Activated CD4-positive, alpha-beta memory T cell treated with anti-CD3 and anti-CD28 coated beads for 36 hours (primary cell): ENCODE measurements around the gene ODF2. TPM values are rescaled to one million over a fixed set of nuclear protein-coding genes. Genes with fewer than 3 reads are reported as not detected.
"Not testable (repeated sequence)": the region's sequence is repeated elsewhere in the genome, so short reads cannot be mapped to it uniquely, and the experiment has no call there.

ENCODE experiments used
- CTCF ChIA-PET: fragments of 350-600 bp; sonication (Branson Sonifier 250); formaldehyde crosslinking; loops from one replicate; lab custom pipeline; 2021; ENCODE audit warnings: antibody characterized with exemption, inconsistent platforms; lab: Charles Lee
- POLR2A ChIA-PET: fragments of 350-600 bp; sonication (Branson Sonifier 250); formaldehyde crosslinking; loops from one replicate; lab custom pipeline; 2021; ENCODE audit warnings: antibody characterized with exemption; lab: Charles Lee
- DNase-seq: peaks from one replicate; pipeline ENCODE4 v3.0.0-alpha.2; 2020
- H3K27ac Mint-ChIP-seq: one replicate; pipeline ENCODE4 v1.8.0; 2021; ENCODE audit warnings: mixed read lengths
- H3K27me3 Mint-ChIP-seq: one replicate; pipeline ENCODE4 v1.8.0; 2021; ENCODE audit warnings: mixed read lengths
- H3K36me3 Mint-ChIP-seq: one replicate; pipeline ENCODE4 v1.8.0; 2021; ENCODE audit warnings: mixed read lengths
- H3K4me1 Mint-ChIP-seq: one replicate; pipeline ENCODE4 v1.8.0; 2021; ENCODE audit warnings: low read depth, mixed read lengths
- H3K4me3 Mint-ChIP-seq: one replicate; pipeline ENCODE4 v1.8.0; 2021; ENCODE audit warnings: mild to moderate bottlenecking, mixed read lengths
- H3K9me3 Mint-ChIP-seq: one replicate; pipeline ENCODE4 v1.8.0; 2021; ENCODE audit warnings: mixed read lengths
- intact Hi-C: fragments of 100-400 bp; cut with micrococcal nuclease; formaldehyde crosslinking; loops from one replicate; pipeline ENCODE4 v1.15.1; 2023
- total RNA-seq, 2 experiments: library from RNA; stranded (reverse); gene quantifications; one replicate each; pipeline ENCODE4 v1.2.3, GENCODE V29; 2021

ODF2 gene
- total RNA-seq, 2 experiments from 2014 or later, result 68.9 to 72.8 TPM

DNA sequence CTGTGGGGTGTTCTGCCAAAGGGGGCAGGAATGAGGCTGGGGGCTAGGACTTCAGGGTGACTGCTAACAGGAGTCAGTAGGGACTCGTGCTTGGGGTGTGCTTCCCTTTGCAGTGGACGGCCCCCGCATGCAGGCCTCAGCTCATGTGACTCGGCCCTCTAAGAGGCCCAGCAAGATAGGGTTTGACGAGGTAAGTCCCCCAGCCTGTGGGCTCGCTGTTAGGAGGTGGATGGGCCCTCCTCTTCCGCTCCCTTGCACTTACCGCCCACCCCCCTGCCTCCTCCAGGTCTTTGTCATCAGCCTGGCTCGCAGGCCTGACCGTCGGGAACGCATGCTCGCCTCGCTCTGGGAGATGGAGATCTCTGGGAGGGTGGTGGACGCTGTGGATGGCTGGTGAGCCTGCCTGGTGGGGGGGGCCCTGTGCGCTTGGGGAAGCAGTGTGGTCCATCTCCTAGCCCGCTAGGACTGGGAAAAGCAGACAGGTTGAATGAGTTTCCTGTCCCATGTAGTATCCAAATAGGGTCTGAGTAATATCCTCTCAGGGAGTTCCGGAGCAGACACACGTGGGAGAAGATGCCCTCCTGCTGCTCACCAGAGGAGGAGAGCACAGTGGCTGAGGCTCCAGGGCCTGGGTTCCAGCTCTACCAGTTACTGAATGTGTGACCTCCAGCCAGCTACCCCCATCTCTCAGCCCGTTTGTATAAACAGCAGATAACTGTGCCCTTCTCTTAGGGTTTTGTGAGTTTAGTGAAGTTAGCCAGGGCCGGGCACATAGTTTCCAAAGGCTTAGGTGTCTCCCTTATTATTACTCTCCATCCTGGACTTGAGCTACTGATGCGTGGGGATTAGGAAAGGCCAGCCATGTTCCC, 26.9 kb upstream of the ODF2 start:
- intact Hi-C loops, result no loop called here
- no peak overlapping the region for H3K27ac Mint-ChIP-seq
- DNase-seq, result no peak
- H3K36me3 Mint-ChIP-seq, result no peaks in the 10 kb centered on the region
- H3K27me3 Mint-ChIP-seq, result no peaks in the 10 kb centered on the region
- CTCF ChIA-PET, result interaction anchor here (0.7 kb wide), 1 partner anchor 155 kb away, joined by 3 read pairs; no protein-coding TSS in a partner anchor
- POLR2A ChIA-PET, result no interaction called here
- H3K4me1 Mint-ChIP-seq, result no peaks in the 10 kb centered on the region
- no peak overlapping the region for H3K4me3 Mint-ChIP-seq
- no peaks in the 10 kb centered on the region for H3K9me3 Mint-ChIP-seq

DNA sequence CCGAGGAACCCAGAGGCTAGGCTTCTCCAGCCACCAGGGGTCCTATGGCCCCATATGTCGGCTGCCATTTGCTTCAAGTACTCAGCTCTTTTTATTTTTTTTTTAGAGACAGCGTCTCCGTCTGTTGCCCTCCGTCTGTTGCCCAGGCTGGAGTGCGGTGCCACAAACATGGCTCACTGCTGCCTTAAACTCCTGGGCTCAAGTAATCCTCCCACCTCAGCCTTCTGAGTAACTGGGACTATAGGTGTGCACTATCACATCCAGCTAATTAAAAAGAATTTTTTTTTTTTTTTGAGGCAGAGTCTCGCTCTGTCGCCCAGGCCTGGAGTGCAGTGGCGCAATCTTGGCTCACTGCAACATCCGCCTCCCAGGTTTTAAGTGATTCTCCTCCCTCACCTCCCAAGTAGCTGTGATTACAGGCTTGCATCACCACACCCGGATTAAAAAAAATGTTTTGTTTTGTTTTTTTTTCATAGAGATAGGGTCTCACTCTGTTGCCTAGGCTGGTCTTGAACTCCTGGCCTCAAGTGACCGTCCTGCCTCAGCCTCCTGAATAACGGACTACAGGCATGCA, 26.2 kb upstream of the ODF2 start:
- Mint-ChIP-seq H3K27ac (no peak overlapping the region), H3K9me3 (no peaks in the 10 kb centered on the region), H3K36me3 (no peaks in the 10 kb centered on the region), H3K4me1 (no peaks in the 10 kb centered on the region), H3K27me3 (no peaks in the 10 kb centered on the region), H3K4me3 (no peak overlapping the region)
- ChIA-PET POLR2A (no interaction called here), CTCF (interaction anchor here (0.7 kb wide), 1 partner anchor 154 kb away, joined by 3 read pairs; no protein-coding TSS in a partner anchor)
- no peak for DNase-seq
- intact Hi-C loops, result no loop called here

DNA sequence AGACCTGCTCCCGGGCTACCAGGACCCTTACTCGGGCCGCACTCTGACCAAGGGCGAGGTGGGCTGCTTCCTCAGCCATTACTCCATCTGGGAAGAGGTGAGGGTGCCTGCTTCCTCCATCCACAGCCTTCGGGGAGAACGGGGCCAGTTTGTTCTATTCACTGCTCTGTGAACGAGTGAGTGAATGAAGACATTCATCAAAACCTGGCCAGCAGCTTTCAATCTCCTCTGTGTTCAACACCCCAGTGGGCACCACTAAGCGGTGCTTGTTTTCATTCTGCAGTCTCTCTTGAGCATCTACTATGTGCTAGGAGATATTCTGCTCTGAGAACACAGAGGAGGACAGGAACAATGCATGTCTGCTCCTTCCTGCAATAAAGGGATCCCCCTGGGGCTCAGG, 24.6 kb upstream of the ODF2 start:
- Mint-ChIP-seq H3K27me3 (no peaks in the 10 kb centered on the region), H3K9me3 (no peaks in the 10 kb centered on the region), H3K4me1 (no peaks in the 10 kb centered on the region), H3K27ac (no peak overlapping the region), H3K36me3 (no peaks in the 10 kb centered on the region), H3K4me3 (no peak overlapping the region)
- intact Hi-C loops, result no loop called here
- DNase-seq, result no peak
- ChIA-PET CTCF (interaction anchor here (0.5 to 0.9 kb wide), 2 partner anchors 8 to 19 kb away, joined by 3 read pairs; no protein-coding TSS in a partner anchor), POLR2A (no interaction called here)

DNA sequence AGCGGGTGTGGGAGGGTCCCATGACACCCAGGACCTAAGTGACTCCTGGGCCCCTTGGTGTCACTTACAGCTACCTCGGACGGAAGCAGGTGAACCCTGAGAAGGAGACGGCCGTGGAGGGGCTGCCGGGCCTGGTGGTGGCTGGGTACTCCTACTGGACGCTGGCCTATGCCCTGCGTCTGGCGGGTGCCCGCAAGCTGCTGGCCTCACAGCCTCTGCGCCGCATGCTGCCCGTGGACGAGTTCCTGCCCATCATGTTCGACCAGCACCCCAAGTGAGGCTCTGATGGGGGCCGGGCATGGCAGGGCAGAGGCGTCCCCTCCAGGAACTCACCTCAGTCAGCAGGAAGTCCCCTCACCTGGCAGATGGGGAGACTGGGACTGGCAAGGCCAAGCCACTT, 21.5 kb upstream of the ODF2 start:
- H3K9me3 Mint-ChIP-seq, result no peaks in the 10 kb centered on the region
- H3K4me1 Mint-ChIP-seq, result peaks cover 4% of the 10 kb centered on the region
- POLR2A ChIA-PET, result no interaction called here
- no peak overlapping the region for H3K27ac Mint-ChIP-seq
- H3K27me3 Mint-ChIP-seq, result no peaks in the 10 kb centered on the region
- no peak overlapping the region for H3K4me3 Mint-ChIP-seq
- CTCF ChIA-PET, result interaction anchor here (0.9 kb wide), 1 partner anchor 14 kb away, joined by 3 read pairs; no protein-coding TSS in a partner anchor
- intact Hi-C loops, result no loop called here
- DNase-seq, result no peak
- no peaks in the 10 kb centered on the region for H3K36me3 Mint-ChIP-seq

DNA sequence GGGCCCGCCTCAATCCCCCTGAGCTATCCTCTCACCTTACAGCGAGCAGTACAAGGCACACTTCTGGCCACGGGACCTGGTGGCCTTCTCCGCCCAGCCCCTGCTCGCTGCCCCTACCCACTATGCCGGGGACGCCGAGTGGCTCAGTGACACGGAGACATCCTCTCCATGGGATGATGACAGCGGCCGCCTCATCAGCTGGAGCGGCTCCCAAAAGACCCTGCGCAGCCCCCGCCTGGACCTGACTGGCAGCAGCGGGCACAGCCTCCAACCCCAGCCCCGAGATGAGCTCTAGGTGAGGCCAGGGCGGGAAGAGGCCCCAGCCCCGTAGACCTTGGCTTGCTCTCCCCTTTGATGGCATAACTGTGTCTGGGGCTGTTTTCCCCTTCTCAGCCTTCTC, 20.2 kb upstream of the ODF2 start:
- CTCF ChIA-PET, result interaction anchor here (1.1 kb wide), 1 partner anchor 10 kb away, joined by 4 read pairs; no protein-coding TSS in a partner anchor
- Mint-ChIP-seq H3K4me3 (no peak overlapping the region), H3K9me3 (no peaks in the 10 kb centered on the region), H3K36me3 (no peaks in the 10 kb centered on the region), H3K4me1 (peaks cover 4% of the 10 kb centered on the region), H3K27me3 (no peaks in the 10 kb centered on the region), H3K27ac (no peak overlapping the region)
- no peak for DNase-seq
- intact Hi-C loops, result no loop called here
- POLR2A ChIA-PET, result no interaction called here

DNA sequence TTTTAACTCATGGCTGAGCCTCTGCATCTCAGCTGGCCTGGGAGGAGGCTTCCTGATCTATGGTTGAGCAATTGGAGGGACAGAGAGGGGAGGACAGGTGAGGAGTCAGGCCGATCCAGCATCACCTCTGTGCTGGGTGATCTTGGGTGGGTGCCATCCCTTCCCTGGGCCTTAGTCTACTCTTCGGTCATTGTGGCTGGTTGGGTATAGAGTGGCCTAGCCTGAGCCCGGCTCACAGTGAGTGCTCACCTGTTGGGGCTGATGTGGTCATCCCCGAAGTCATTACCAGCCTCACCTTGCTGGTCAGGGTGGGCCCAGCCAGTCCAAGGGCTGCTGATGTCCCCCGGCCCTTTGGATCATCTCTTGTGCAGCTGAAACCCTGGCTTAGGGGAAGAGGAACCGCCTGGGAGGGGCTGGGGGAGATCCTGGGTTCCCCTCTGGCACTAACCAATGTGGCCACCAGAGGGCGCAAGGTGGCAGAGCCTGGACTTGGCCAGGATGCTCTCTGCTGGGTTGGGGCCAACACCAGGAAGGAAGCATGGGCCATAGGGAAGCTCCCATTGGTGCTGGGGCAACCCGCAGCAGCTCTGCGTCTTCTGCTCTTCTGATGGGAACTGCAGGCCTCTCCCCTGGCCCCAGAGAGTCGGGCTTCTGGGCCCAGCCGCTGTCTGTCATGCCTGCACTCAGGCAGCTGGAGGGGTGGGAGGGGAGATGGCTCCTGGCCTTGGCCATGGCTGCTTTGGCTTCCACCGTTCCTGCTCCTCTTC, 17.3 kb upstream of the ODF2 start:
- ChIA-PET CTCF (interaction anchor here (0.6 to 3.3 kb wide), 34 partner anchors 8 to 891 kb away, joined by 3 to 24 read pairs (median 3); partner anchors contain the start of genes CERCAM, GLE1 and ODF2), POLR2A (no interaction called here)
- Mint-ChIP-seq H3K27me3 (no peaks in the 10 kb centered on the region), H3K4me3 (no peak overlapping the region), H3K4me1 (peaks cover 4% of the 10 kb centered on the region), H3K36me3 (no peaks in the 10 kb centered on the region), H3K27ac (peak overlapping the region; percentile 5), H3K9me3 (no peaks in the 10 kb centered on the region)
- intact Hi-C loops, result no loop called here
- peak; percentile 89 for DNase-seq

DNA sequence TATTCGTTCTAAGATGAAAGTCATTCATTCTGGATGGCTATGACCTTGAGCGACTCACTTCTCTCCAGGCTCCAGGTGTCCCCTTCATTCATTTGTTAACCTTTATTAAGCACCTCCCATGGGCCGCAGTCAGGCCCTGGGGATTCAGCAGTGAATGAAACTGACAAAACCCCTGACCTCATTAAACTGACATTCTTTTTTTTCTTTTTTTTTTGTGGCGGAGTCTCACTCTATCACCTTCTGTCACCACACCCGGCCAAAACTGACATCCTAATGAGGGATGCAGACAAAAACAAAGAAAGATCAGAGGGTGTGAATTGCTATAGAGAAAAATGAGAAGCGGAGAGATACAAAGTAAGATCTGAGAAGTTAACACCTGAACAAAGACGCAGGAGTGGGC, 16.5 kb upstream of the ODF2 start:
- ChIA-PET POLR2A (no interaction called here), CTCF (interaction anchor here (0.6 to 3.3 kb wide), 29 partner anchors 8 to 892 kb away, joined by 3 to 24 read pairs (median 3); partner anchors contain the start of genes CERCAM, GLE1 and ODF2)
- intact Hi-C loops, result no loop called here

DNA sequence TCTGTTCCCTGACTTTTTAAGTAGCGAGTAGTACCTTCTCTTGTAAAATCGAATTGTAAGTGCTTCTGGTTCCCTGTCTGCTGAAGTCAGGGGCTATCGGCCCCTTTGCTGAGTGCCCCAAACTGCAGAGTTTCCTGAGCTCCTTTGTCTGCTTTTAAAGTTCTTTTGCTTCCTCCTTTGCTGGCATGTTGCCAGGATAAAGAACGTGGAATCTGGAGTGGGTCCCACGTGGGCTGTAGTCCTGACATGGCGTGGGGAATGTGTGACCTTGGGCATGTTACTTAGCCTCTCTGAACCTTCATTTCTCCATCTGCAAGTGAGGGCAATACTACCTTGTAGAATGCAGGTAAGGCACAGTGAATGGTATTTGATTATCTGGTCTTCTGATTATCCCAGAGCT, 13.7 kb upstream of the ODF2 start:
- Mint-ChIP-seq H3K27ac (no peak overlapping the region), H3K4me3 (no peak overlapping the region), H3K4me1 (peaks cover 4% of the 10 kb centered on the region), H3K27me3 (no peaks in the 10 kb centered on the region), H3K36me3 (no peaks in the 10 kb centered on the region), H3K9me3 (no peaks in the 10 kb centered on the region)
- intact Hi-C loops, result no loop called here
- CTCF ChIA-PET, result interaction anchor here (1.0 kb wide), 1 partner anchor 147 kb away, joined by 3 read pairs; no protein-coding TSS in a partner anchor
- POLR2A ChIA-PET, result no interaction called here
- DNase-seq, result no peak

More for the DNA sequence above, 16.5 kb upstream of the ODF2 start:
- peaks cover 4% of the 10 kb centered on the region for H3K4me1 Mint-ChIP-seq
- DNase-seq, result no peak
- no peak overlapping the region for H3K27ac Mint-ChIP-seq
- no peaks in the 10 kb centered on the region for H3K27me3 Mint-ChIP-seq
- no peaks in the 10 kb centered on the region for H3K9me3 Mint-ChIP-seq
- no peak overlapping the region for H3K4me3 Mint-ChIP-seq
- no peaks in the 10 kb centered on the region for H3K36me3 Mint-ChIP-seq

DNA sequence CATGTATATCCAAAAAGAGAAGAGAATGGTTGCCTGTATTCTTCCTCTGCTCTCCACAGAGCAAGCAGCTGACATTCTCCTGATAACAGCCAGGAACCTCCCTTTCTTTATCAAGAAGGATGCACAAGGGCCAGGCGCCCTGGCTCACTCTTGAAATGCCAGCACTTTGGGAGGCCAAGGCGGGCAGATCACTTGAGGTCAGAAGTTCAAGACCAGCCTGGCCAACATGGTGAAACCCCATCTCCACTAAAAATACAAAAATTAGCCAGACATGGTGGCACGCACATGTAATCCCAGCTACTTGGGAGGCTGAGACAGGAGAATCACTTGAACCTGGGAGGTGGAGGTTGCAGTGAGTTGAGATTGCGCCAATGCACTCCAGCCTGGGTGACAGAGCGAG, 9.3 kb upstream of the ODF2 start:
- H3K9me3 Mint-ChIP-seq, intact Hi-C loops, POLR2A ChIA-PET, DNase-seq, H3K27me3 Mint-ChIP-seq, H3K27ac Mint-ChIP-seq, H3K4me1 Mint-ChIP-seq, H3K4me3 Mint-ChIP-seq, H3K36me3 Mint-ChIP-seq: not testable (repeated sequence)
- CTCF ChIA-PET, result interaction anchor here (1.0 to 3.5 kb wide), 2 partner anchors 8 to 27 kb away, joined by 3 to 24 read pairs; partner anchors contain the start of gene CERCAM

DNA sequence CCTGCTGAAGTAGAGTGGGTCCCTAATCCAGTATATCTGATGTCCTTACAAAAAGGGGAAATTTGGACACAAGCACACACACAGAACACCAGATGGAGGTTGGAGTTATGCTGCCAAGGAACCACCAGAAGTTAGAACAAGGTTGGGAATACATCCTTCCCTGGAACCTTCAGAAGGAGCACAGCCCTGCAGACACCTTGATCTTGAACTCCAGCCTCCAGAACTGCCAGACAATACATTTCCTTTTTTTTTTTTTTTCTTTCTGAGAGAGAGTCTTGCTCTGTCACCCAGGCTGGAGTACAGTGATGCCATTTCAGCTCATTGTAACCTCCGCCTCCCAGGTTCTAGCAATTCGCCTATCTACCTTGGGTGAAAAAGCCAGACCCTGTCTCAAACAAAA, 7.1 kb upstream of the ODF2 start:
- Mint-ChIP-seq H3K36me3 (no peaks in the 10 kb centered on the region), H3K27ac (no peak overlapping the region), H3K9me3 (no peaks in the 10 kb centered on the region), H3K27me3 (no peaks in the 10 kb centered on the region), H3K4me3 (no peak overlapping the region), H3K4me1 (no peaks in the 10 kb centered on the region)
- intact Hi-C loops, result no loop called here
- CTCF ChIA-PET, result interaction anchor here (3.5 kb wide), 1 partner anchor 10 kb away, joined by 24 read pairs; no protein-coding TSS in a partner anchor
- DNase-seq, result no peak
- POLR2A ChIA-PET, result no interaction called here

DNA sequence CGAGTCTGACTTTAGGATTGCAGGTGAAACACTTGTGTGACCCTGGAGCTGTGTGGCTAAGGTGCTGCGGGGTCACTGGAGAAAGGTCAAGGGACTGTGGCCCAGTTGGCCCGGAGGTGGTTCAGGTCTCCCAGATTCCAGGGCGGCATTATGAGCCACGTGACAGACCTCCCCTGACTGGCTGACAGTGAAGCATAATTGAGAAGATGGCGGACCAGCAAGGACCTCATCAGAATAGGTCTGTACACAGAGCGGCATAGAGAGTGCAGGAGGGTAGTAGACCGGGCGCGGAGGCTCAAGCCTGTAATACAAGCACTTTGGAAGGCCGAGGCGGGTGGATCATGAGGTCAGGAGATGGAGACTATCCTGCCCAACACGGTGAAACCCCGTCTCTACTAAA, 815 bp upstream of the ODF2 start:
- peak overlapping the region; percentile 55 for H3K4me3 Mint-ChIP-seq
- H3K9me3 Mint-ChIP-seq, result no peaks in the 10 kb centered on the region
- H3K27me3 Mint-ChIP-seq, result no peaks in the 10 kb centered on the region
- no peak for DNase-seq
- H3K36me3 Mint-ChIP-seq, result peaks cover 2% of the 10 kb centered on the region
- CTCF ChIA-PET, result interaction anchor here (0.6 to 2.0 kb wide), 2 partner anchors 16 to 238 kb away, joined by 4 to 8 read pairs; no protein-coding TSS in a partner anchor
- peaks cover 16% of the 10 kb centered on the region for H3K4me1 Mint-ChIP-seq
- intact Hi-C loops, result no loop called here
- POLR2A ChIA-PET, result interaction anchor here (0.9 kb wide), 1 partner anchor 114 kb away, joined by 3 read pairs; no protein-coding TSS in a partner anchor
- no peak overlapping the region for H3K27ac Mint-ChIP-seq
